Forelimb muscle (tissue), 1 donor: ENCODE measurements around the gene SPAG16. TPM values are rescaled to one million over a fixed set of nuclear protein-coding genes. Genes with fewer than 3 reads are reported as not detected.
"Not testable (repeated sequence)": the region's sequence is repeated elsewhere in the genome, so short reads cannot be mapped to it uniquely, and the experiment has no call there.

Experiments
- DNase-seq: peaks from one replicate; pipeline ENCODE4 v3.0.0-alpha.2; 2013; ENCODE audit warnings: low read depth
- polyA plus RNA-seq: library from polyadenylated mRNA; unstranded; fragments of 120-200 nt; gene quantifications from one replicate; pipeline ENCODE4 v1.2.1, GENCODE V29; 2013; ENCODE audit not compliant: insufficient read length

Gene SPAG16
- polyA plus RNA-seq, 1 donor: 15.8 TPM

- not testable (repeated sequence) for DNase-seq
These were observed 124.3 kb downstream of the SPAG16 start for GRCh38 chr2:213408426-213409070.

GRCh38 chr2:213410687-213411086 lies 126.4 kb downstream of the SPAG16 start:
- not testable (repeated sequence) for DNase-seq

- DNase-seq: no peak
These were observed 127.5 kb downstream of the SPAG16 start for GRCh38 chr2:213411582-213412289.

- DNase-seq: no peak
These were observed 130.8 kb downstream of the SPAG16 start for GRCh38 chr2:213415093-213415492.

- DNase-seq: no peak
These were observed 132.6 kb downstream of the SPAG16 start for GRCh38 chr2:213416832-213417231.

GRCh38 chr2:213419980-213420379 lies 135.7 kb downstream of the SPAG16 start:
- no peak for DNase-seq

GRCh38 chr2:213420828-213421385 lies 136.6 kb downstream of the SPAG16 start:
- no peak for DNase-seq

- DNase-seq: no peak
These were observed 137.9 kb downstream of the SPAG16 start for GRCh38 chr2:213422211-213422610.

- DNase-seq: no peak
These were observed 141.4 kb downstream of the SPAG16 start for GRCh38 chr2:213425618-213426017.

- no peak for DNase-seq
These were observed 145.3 kb downstream of the SPAG16 start for GRCh38 chr2:213429516-213429915.

GRCh38 chr2:213443921-213444320 lies 159.7 kb downstream of the SPAG16 start:
- DNase-seq: no peak

- DNase-seq: no peak
These were observed 167.4 kb downstream of the SPAG16 start for GRCh38 chr2:213451542-213452239.

- DNase-seq: no peak
These were observed 171.2 kb downstream of the SPAG16 start for GRCh38 chr2:213455316-213456008.

- no peak for DNase-seq
These were observed 191.2 kb downstream of the SPAG16 start for GRCh38 chr2:213475433-213475832.

- DNase-seq: no peak
These were observed 192.4 kb downstream of the SPAG16 start for GRCh38 chr2:213476641-213477040.

GRCh38 chr2:213490087-213490486 lies 205.8 kb downstream of the SPAG16 start:
- DNase-seq: no peak

GRCh38 chr2:213491376-213491775 lies 207.1 kb downstream of the SPAG16 start:
- no peak for DNase-seq

GRCh38 chr2:213496226-213496625 lies 212.0 kb downstream of the SPAG16 start:
- DNase-seq: no peak

GRCh38 chr2:213500881-213501280 lies 216.6 kb downstream of the SPAG16 start:
- DNase-seq: no peak

GRCh38 chr2:213524164-213524563 lies 239.9 kb downstream of the SPAG16 start:
- DNase-seq: no peak

GRCh38 chr2:213537579-213537978 lies 253.3 kb downstream of the SPAG16 start:
- DNase-seq: no peak

- DNase-seq: no peak
These were observed 260.7 kb downstream of the SPAG16 start for GRCh38 chr2:213544940-213545339.
